IPS-20b (cell line): ENCODE data around the gene BCKDHB.
"Not testable (repeated sequence)": the region's sequence is repeated elsewhere in the genome, so short reads cannot be mapped to it uniquely, and the experiment has no call there.

Experiments used
- H3K27ac ChIP-seq: one replicate; pipeline ENCODE4 v1.5.1; 2013; ENCODE audit warnings: low read length
- H3K27me3 ChIP-seq: 2 replicates; pipeline ENCODE4 v1.6.1; 2013; ENCODE audit warnings: mild to moderate bottlenecking, low read length, inconsistent platforms; ENCODE audit not compliant: insufficient read depth
- H3K36me3 ChIP-seq: 2 replicates; pipeline ENCODE4 v1.6.1; 2013; ENCODE audit warnings: low read depth, mild to moderate bottlenecking, inconsistent platforms, low read length, moderate library complexity; ENCODE audit not compliant: insufficient read depth
- H3K4me1 ChIP-seq: 2 replicates; pipeline ENCODE4 v1.6.1; 2013; ENCODE audit warnings: mild to moderate bottlenecking, control low read depth, inconsistent platforms, low read length, moderate library complexity; ENCODE audit not compliant: insufficient read depth
- H3K4me3 ChIP-seq: 2 replicates; pipeline ENCODE4 v1.5.1; 2013; ENCODE audit warnings: mild to moderate bottlenecking, low read length, inconsistent platforms
- H3K9ac ChIP-seq: 2 replicates; pipeline ENCODE4 v1.6.1; 2013; ENCODE audit warnings: low read depth, mild to moderate bottlenecking, inconsistent platforms, low read length, moderate library complexity
- H3K9me3 ChIP-seq: 2 replicates; pipeline ENCODE4 v1.6.1; 2013; ENCODE audit warnings: mild to moderate bottlenecking, low read depth, low read length, inconsistent platforms; ENCODE audit not compliant: insufficient read depth

Gene BCKDHB

DNA sequence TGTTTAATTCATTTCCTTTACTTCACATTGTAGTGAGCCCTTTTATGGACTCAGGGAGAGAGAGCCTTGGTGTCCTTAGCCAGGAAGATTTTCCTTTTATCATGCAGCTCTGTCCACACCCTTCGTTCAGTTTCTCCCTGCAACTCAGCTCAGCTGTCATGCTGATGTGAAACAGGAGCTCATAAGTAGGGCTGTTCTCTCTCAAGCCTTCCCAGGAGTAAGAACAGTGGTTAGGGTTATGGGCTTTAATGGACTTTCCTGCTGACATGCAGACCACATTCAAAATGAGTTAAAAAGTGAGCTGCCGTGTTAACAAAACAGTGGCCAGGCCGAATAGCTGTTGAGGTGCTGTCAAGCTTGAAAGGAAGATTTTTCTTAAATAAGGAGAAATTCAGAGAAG is 104.1 kb downstream of the BCKDHB start:
- H3K9me3 ChIP-seq = no peaks in the 10 kb centered on the region
- H3K4me1 ChIP-seq = peaks cover 8% of the 10 kb centered on the region; the same call in 1 of the 2 replicates
- H3K36me3 ChIP-seq = no peaks in the 10 kb centered on the region
- no peaks in the 10 kb centered on the region for H3K27me3 ChIP-seq
- no peak overlapping the region for H3K27ac ChIP-seq
- H3K9ac ChIP-seq = no peak overlapping the region
- H3K4me3 ChIP-seq = no peak overlapping the region

DNA sequence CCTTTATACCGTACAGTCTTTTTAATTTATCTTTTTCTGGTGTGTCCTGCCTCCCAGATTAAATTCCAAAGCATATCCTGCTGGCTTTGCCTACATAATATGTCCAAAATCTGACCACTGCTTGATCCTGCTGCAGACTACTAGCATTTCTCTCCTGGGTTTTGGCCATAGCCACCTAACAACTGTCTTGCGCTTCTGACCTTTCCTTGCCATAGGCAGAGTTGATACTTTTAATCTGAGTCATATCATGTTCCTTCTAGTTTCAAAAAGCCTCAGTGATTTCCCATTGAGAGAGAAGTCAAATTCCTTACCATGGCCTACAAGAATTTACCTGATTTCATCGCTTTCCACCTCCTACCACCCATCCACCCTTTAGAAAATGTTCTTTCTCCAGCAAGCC is 104.8 kb downstream of the BCKDHB start:
- H3K9ac ChIP-seq = no peak overlapping the region
- no peaks in the 10 kb centered on the region for H3K9me3 ChIP-seq
- H3K4me3 ChIP-seq = no peak overlapping the region
- H3K27me3 ChIP-seq = no peaks in the 10 kb centered on the region
- H3K36me3 ChIP-seq = no peaks in the 10 kb centered on the region
- H3K27ac ChIP-seq = no peak overlapping the region
- peaks cover 8% of the 10 kb centered on the region; the same call in 1 of the 2 replicates for H3K4me1 ChIP-seq

DNA sequence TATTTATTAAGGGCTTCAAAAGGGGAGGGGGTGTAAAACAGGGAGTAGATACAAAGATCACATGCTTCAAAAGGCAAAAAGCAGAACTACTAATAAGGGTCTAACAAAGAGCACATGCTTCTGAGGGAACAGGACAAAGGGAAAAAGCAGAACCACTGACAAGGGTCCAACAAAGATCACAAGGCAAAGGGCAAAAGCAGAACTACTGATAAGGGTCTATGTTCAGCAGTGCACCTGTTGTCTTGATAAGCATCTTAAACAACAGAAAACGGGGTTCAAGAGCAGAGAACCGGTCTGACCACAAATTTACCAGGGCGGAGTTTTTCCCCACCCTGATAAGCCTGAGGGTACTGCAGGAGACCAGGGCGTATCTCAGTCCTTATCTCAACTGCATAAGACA is 105.4 kb downstream of the BCKDHB start:
- not testable (repeated sequence) for H3K9me3 ChIP-seq, H3K27me3 ChIP-seq, H3K4me1 ChIP-seq, H3K4me3 ChIP-seq, H3K36me3 ChIP-seq, H3K9ac ChIP-seq, H3K27ac ChIP-seq

DNA sequence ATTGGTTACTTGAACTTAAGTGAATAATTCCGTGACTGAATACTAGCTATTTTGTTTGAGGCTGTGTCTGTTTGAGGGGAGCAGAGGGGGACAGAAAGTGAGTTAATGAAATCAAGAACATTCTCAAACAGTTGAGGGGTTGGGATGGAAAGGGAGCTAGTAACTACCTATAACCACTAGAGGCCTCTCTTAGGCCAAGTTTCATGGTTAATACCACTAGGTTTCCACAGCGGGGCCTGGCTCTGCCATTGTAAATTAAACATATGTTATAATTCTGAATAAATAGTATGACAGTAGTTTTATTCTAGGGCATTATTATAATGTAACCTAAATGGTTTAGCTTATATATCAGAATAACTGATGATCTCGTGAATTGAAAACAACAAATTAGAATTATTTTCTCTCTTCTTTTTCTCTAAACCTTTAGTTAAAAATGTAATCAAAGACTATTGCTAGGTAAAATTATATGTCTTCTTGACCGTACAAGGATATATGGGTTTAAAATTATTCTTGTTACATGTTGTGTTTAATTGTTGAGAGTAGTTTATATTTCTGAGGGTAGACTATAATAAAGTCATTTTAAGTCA is 108.1 kb downstream of the BCKDHB start:
- Histone ChIP-seq H3K27ac (no peak overlapping the region), H3K36me3 (no peaks in the 10 kb centered on the region), H3K4me3 (no peak overlapping the region), H3K4me1 (peaks cover 8% of the 10 kb centered on the region), H3K9me3 (no peaks in the 10 kb centered on the region), H3K9ac (no peak overlapping the region), H3K27me3 (no peaks in the 10 kb centered on the region)

DNA sequence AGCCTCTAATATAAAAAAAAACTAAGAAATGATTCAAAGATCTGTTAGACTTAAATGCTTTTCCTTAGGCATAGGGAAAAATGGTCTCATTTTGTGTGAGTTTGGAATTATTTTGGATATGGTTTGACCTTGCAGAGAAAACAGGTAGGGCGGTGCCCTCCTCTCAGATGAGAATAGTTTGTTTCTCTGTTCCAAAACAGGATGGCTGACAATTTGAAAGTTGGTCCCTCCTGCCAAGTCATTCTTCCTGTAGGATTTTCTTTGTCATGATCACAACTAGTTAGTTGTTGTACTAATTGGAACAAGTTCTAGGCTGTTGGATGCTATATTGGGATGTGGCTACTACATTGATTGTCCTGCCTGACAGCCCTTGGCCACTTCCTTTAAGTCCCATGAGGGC is 108.6 kb downstream of the BCKDHB start:
- Histone ChIP-seq H3K9ac (no peak overlapping the region), H3K4me1 (peaks cover 6% of the 10 kb centered on the region), H3K27me3 (no peaks in the 10 kb centered on the region), H3K27ac (no peak overlapping the region), H3K4me3 (no peak overlapping the region), H3K36me3 (no peaks in the 10 kb centered on the region), H3K9me3 (no peaks in the 10 kb centered on the region)

GRCh38 chr6:80217794-80218193 is 111.3 kb downstream of the BCKDHB start:
- no peaks in the 10 kb centered on the region for H3K36me3 ChIP-seq
- no peaks in the 10 kb centered on the region for H3K27me3 ChIP-seq
- H3K4me1 ChIP-seq = no peaks in the 10 kb centered on the region; the same call in 1 of the 2 replicates
- no peaks in the 10 kb centered on the region for H3K9me3 ChIP-seq
- H3K4me3 ChIP-seq = no peak overlapping the region
- H3K27ac ChIP-seq = no peak overlapping the region
- H3K9ac ChIP-seq = no peak overlapping the region

DNA sequence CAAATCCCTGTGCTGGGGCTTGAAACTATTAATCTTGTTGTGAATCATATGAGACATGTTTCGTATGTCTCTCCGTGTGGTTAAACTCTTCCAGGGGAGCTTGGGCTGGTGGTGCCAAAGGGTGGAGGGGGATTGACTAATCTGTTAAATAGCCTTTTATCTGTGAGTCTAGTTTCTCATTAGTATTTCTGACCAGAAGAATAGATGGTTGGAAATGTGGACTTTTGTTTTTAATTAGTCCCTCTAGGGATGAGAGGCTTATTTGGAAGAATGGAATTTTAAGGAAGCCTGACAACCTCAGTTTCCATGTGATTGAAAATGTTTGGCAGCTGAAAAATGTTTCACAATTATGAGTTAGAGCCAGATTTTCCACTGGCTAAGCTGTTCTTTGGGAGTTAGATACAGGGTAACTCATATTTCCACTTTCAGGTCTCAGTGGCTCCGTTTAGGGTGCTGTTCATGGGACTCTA is 117.3 kb downstream of the BCKDHB start:
- no peak overlapping the region for H3K27ac ChIP-seq
- no peak overlapping the region for H3K9ac ChIP-seq
- no peaks in the 10 kb centered on the region; the same call in 1 of the 2 replicates for H3K4me1 ChIP-seq

GRCh38 chr6:80226151-80226550 is 119.7 kb downstream of the BCKDHB start:
- no peaks in the 10 kb centered on the region for H3K27me3 ChIP-seq
- H3K4me1 ChIP-seq = no peaks in the 10 kb centered on the region; the same call in 1 of the 2 replicates
- no peak overlapping the region for H3K9ac ChIP-seq
- H3K36me3 ChIP-seq = peaks cover 4% of the 10 kb centered on the region; the same call in 1 of the 2 replicates
- H3K27ac ChIP-seq = no peak overlapping the region
- no peaks in the 10 kb centered on the region for H3K9me3 ChIP-seq
- no peak overlapping the region for H3K4me3 ChIP-seq

More for the DNA sequence above, 117.3 kb downstream of the BCKDHB start:
- H3K4me3 ChIP-seq = no peak overlapping the region
- no peaks in the 10 kb centered on the region for H3K27me3 ChIP-seq
- H3K9me3 ChIP-seq = no peaks in the 10 kb centered on the region
- H3K36me3 ChIP-seq = 0 out of 2 replicates have a peak, but pooled peaks cover 4% of the 10 kb centered on the region

DNA sequence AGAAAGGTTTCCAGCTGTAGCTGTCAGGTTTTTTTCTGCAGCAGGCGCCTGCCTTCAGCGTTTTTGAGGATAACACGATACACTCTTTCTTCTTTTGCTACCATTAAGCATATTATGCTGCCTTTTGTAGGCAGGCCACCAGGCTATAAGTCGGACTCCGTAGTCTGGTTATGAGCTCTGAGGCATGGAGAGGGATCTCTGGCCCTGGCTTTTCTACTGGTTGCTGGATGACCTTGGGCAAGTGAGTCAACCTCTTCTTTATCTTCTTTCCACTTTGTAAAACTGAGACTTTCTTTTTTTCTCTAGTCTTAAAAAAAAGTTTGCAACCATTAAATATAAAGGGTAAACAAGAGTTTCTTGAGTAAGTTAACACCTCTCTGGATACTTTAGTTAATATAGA is 120.2 kb downstream of the BCKDHB start:
- Histone ChIP-seq H3K4me1 (no peaks in the 10 kb centered on the region; the same call in 1 of the 2 replicates), H3K9ac (no peak overlapping the region), H3K9me3 (no peaks in the 10 kb centered on the region), H3K36me3 (peaks cover 4% of the 10 kb centered on the region; the same call in 1 of the 2 replicates), H3K27ac (no peak overlapping the region), H3K27me3 (no peaks in the 10 kb centered on the region), H3K4me3 (no peak overlapping the region)

DNA sequence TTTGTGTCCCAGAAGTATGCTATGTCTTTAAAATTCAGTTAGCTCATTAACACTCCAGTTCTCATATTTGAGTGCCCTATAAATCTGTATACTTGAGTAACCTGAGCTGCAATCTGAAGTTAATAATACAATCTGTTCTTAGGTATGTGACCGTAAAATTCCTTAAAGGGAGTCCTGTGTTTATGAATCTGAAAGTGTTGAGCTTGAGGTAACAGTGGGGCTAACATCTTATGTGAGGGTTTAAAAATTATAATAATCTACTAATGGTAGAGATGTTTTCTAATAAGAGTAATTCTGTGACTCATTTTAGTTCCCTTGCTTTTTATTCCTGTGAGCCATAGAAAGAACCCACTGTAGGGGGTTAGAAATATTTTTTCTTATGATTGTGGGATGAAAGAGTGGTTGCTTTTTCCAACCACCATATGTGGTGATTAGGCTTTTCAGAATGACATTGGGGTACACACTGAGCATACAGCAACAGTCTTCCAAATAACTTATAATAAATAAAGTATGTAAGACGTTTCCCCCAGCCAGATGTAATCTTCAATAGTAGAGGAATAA is 121.2 kb downstream of the BCKDHB start:
- Histone ChIP-seq H3K4me1 (no peaks in the 10 kb centered on the region; the same call in 1 of the 2 replicates), H3K27ac (no peak overlapping the region), H3K9ac (no peak overlapping the region), H3K9me3 (no peaks in the 10 kb centered on the region), H3K4me3 (no peak overlapping the region), H3K27me3 (no peaks in the 10 kb centered on the region), H3K36me3 (peaks cover 4% of the 10 kb centered on the region; the same call in 1 of the 2 replicates)

GRCh38 chr6:80233262-80233661 is 126.8 kb downstream of the BCKDHB start:
- H3K27me3 ChIP-seq = no peaks in the 10 kb centered on the region
- no peak overlapping the region for H3K9ac ChIP-seq
- no peak overlapping the region for H3K27ac ChIP-seq
- H3K9me3 ChIP-seq = no peaks in the 10 kb centered on the region
- no peak overlapping the region for H3K4me3 ChIP-seq
- H3K4me1 ChIP-seq = no peaks in the 10 kb centered on the region
- no peaks in the 10 kb centered on the region; the same call in 1 of the 2 replicates for H3K36me3 ChIP-seq

DNA sequence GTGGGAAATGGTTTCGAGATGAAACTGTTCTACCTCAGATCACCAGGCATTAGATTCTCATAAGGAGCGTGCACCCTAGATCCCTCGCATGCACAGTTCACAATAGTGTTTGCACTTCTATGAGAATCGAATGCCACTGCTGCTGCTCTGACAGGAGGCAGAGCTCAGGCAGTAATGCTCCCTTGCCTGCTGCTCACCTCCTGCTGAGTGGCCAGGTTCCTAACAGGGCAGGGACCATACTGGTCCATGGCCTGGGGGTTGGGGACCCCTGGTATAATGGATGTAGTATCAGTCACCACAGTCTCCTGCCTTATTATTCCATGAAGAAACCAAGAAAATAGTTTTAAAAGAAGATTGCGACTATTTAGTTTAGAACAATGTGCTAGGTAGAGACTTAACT is 127.5 kb downstream of the BCKDHB start:
- Histone ChIP-seq H3K36me3 (no peaks in the 10 kb centered on the region; the same call in 1 of the 2 replicates), H3K4me1 (no peaks in the 10 kb centered on the region), H3K4me3 (no peak overlapping the region), H3K27me3 (no peaks in the 10 kb centered on the region), H3K9me3 (no peaks in the 10 kb centered on the region), H3K27ac (no peak overlapping the region), H3K9ac (no peak overlapping the region)
